SK-N-SH (cell line): ENCODE data around the gene ZNF337.

ENCODE experiments used
- TF ChIP-seq, protein P1 (sequence below): IDR thresholded peaks from 2 replicates; pipeline ENCODE4 v1.4.0; 2012; ENCODE audit warnings: low read depth, borderline replicate concordance
- TF ChIP-seq, protein P2 (sequence below): IDR thresholded peaks from 2 replicates; pipeline ENCODE4; 2012

DNA sequence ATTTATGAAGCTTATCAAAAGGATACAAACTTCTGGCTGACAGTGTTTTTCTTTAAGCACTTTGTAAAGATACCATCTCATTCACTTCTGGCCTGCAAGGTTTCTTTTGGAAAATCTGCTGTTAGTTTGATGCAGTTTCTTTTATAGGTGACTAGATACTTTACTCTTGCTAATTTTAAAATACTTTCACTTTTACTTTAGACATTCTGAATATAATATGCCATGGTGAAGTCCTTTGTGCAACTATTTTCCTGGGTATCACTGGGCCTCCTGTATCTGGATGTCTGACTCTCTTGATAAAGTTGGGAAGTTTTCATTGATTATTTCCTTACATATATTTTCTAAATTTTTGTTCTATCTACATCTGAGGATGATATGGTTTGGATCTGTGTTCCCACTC, 29.0 kb upstream of the ZNF337 start:
- TF ChIP-seq, protein P1, sequence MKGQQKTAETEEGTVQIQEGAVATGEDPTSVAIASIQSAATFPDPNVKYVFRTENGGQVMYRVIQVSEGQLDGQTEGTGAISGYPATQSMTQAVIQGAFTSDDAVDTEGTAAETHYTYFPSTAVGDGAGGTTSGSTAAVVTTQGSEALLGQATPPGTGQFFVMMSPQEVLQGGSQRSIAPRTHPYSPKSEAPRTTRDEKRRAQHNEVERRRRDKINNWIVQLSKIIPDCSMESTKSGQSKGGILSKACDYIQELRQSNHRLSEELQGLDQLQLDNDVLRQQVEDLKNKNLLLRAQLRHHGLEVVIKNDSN = no peak
- TF ChIP-seq, protein P2, sequence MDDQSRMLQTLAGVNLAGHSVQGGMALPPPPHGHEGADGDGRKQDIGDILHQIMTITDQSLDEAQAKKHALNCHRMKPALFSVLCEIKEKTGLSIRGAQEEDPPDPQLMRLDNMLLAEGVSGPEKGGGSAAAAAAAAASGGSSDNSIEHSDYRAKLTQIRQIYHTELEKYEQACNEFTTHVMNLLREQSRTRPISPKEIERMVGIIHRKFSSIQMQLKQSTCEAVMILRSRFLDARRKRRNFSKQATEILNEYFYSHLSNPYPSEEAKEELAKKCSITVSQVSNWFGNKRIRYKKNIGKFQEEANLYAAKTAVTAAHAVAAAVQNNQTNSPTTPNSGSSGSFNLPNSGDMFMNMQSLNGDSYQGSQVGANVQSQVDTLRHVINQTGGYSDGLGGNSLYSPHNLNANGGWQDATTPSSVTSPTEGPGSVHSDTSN = no peak
